ENCODE measurements around the gene AGRN.
"Not testable (repeated sequence)": the region's sequence is repeated elsewhere in the genome, so short reads cannot be mapped to it uniquely, and the experiment has no call there.

The AGRN gene

GRCh38 chr1:1005774-1006304 lies 14.1 kb upstream of the AGRN start:
- Histone ChIP-seq H3K27ac (ENCODE audit: low read length) (no peak overlapping the region), H3K36me3 (ENCODE audit: insufficient read depth, low read depth, low read length) (no peaks in the 10 kb centered on the region), H3K9me3 (ENCODE audit: insufficient read depth, low read depth, low read length) (no peaks in the 10 kb centered on the region), H3K9ac (ENCODE audit: low read depth, low read length) (no peak overlapping the region), H3K4me3 (ENCODE audit: low read length) (no peak overlapping the region), H3K4me1 (ENCODE audit: insufficient read depth, low read length) (peaks cover 7% of the 10 kb centered on the region; the same call in 1 of the 2 replicates), H3K27me3 (ENCODE audit: insufficient read depth, low read length) (peaks cover 55% of the 10 kb centered on the region)

DNA sequence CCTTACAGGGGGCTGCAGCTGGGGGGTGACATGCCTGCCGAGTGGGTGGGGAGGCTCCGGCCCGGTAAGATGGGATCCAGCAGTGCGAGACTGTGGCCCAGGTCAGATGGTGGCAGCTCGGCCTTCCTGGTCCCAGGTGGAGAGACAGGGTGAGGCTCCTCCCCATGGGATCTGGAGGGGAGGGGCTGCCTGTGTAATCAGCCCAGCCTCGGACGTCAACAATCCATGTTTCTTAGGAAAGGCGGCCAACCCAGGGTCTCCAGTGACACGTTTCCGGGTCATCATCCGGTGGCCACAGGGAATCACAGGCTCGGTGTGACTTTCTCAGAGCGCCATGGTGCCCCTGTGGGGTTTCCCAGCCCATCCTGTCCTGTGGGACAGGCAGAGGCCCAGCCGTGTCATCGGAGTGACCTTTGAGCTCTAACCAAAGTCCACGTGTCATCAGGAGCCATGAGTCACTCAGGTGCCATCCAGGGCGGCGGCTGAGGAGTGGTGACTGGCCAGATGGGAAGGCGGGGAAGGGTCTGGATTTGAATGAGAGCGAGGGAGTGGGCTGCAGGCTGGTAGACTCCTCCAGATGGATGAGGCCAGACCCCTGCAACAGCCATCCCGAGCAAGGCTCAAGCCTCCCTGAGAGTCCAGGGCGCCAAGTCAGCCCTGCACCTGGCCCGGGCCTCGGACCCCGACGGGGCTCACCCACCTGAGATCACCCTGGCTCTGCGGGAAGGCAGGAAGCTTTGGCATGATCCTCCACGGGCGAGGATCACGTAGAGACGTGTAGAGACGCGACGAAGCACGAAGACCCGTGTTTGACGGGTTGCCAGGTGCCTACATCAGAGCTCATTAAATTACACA lies 13.4 kb upstream of the AGRN start:
- H3K4me3 ChIP-seq (ENCODE audit: low read length) = no peak overlapping the region

GRCh38 chr1:1010131-1010530 lies 9.8 kb upstream of the AGRN start:
- not testable (repeated sequence) for H3K4me1 ChIP-seq (ENCODE audit: insufficient read depth, low read length); H3K9me3 ChIP-seq (ENCODE audit: insufficient read depth, low read depth, low read length); H3K27ac ChIP-seq (ENCODE audit: low read length); H3K36me3 ChIP-seq (ENCODE audit: insufficient read depth, low read depth, low read length); H3K4me3 ChIP-seq (ENCODE audit: low read length); H3K9ac ChIP-seq (ENCODE audit: low read depth, low read length)
- H3K27me3 ChIP-seq (ENCODE audit: insufficient read depth, low read length) = peaks cover 25% of the 10 kb centered on the region; the same call in 1 of the 2 replicates

More for the DNA sequence above, 13.4 kb upstream of the AGRN start:
- H3K4me1 ChIP-seq (ENCODE audit: insufficient read depth, low read length) = peaks cover 7% of the 10 kb centered on the region; the same call in 1 of the 2 replicates
- H3K9me3 ChIP-seq (ENCODE audit: insufficient read depth, low read depth, low read length) = no peaks in the 10 kb centered on the region
- peaks cover 48% of the 10 kb centered on the region for H3K27me3 ChIP-seq (ENCODE audit: insufficient read depth, low read length)
- H3K9ac ChIP-seq (ENCODE audit: low read depth, low read length) = no peak overlapping the region
- no peaks in the 10 kb centered on the region for H3K36me3 ChIP-seq (ENCODE audit: insufficient read depth, low read depth, low read length)
- H3K27ac ChIP-seq (ENCODE audit: low read length) = no peak overlapping the region

- Histone ChIP-seq H3K4me3 (ENCODE audit: low read length) (no peak overlapping the region), H3K9me3 (ENCODE audit: insufficient read depth, low read depth, low read length) (no peaks in the 10 kb centered on the region), H3K27ac (ENCODE audit: low read length) (no peak overlapping the region), H3K9ac (ENCODE audit: low read depth, low read length) (no peak overlapping the region), H3K27me3 (ENCODE audit: insufficient read depth, low read length) (peaks cover 21% of the 10 kb centered on the region; the same call in 1 of the 2 replicates), H3K4me1 (ENCODE audit: insufficient read depth, low read length) (peaks cover 9% of the 10 kb centered on the region; the same call in 1 of the 2 replicates), H3K36me3 (ENCODE audit: insufficient read depth, low read depth, low read length) (no peaks in the 10 kb centered on the region)
Observed at GRCh38 chr1:1011396-1011949, 8.4 kb upstream of the AGRN start.

DNA sequence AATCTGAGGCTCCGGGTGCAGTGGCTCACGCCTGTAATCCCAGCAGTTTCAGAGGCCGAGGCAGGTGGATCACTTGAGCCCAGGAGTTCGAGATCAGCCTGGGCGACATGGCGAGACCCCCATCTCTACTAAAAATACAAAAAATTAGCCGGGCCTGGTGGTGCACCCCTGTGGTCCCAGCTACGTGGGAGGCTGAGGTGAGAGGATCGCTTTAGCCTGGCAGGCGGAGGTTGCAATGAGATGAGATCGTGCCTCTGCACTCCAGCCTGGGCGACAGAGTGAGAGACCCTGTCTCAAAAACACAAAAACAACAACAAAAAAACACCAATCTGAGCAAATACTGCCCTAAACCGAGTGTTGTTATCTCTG lies 7.2 kb upstream of the AGRN start:
- H3K9ac ChIP-seq (ENCODE audit: low read depth, low read length) = peak overlapping the region; percentile 85; the same call in 1 of the 2 replicates
- H3K27me3 ChIP-seq (ENCODE audit: insufficient read depth, low read length) = peaks cover 17% of the 10 kb centered on the region; the same call in 1 of the 2 replicates
- H3K9me3 ChIP-seq (ENCODE audit: insufficient read depth, low read depth, low read length); H3K27ac ChIP-seq (ENCODE audit: low read length); H3K4me1 ChIP-seq (ENCODE audit: insufficient read depth, low read length); H3K36me3 ChIP-seq (ENCODE audit: insufficient read depth, low read depth, low read length): not testable (repeated sequence)
- peak overlapping the region; percentile 57 for H3K4me3 ChIP-seq (ENCODE audit: low read length)

- no peak within 1 kb of the TSS for H3K27ac ChIP-seq (ENCODE audit: low read length)
- peaks cover 9% of the 10 kb centered on the region; the same call in 1 of the 2 replicates for H3K4me1 ChIP-seq (ENCODE audit: insufficient read depth, low read length)
- H3K27me3 ChIP-seq (ENCODE audit: insufficient read depth, low read length) = peaks cover 13% of the 10 kb centered on the region; the same call in 1 of the 2 replicates
- no peaks in the 10 kb centered on the region for H3K9me3 ChIP-seq (ENCODE audit: insufficient read depth, low read depth, low read length)
- H3K4me3 ChIP-seq (ENCODE audit: low read length) = peak within 1 kb of the TSS; percentile 57
- no peaks in the 10 kb centered on the region for H3K36me3 ChIP-seq (ENCODE audit: insufficient read depth, low read depth, low read length)
- H3K9ac ChIP-seq (ENCODE audit: low read depth, low read length) = peak within 1 kb of the TSS; percentile 85; the same call in 1 of the 2 replicates
Observed at GRCh38 chr1:1013105-1013921, 6.6 kb upstream of the AGRN start, which contains the start of gene ISG15. Gene ISG15 (plus strand): TSS chr1:1013497. CDS start chr1:1013574, 77 bp downstream.

- Histone ChIP-seq H3K9me3 (ENCODE audit: insufficient read depth, low read depth, low read length) (no peaks in the 10 kb centered on the region), H3K36me3 (ENCODE audit: insufficient read depth, low read depth, low read length) (no peaks in the 10 kb centered on the region), H3K27ac (ENCODE audit: low read length) (no peak overlapping the region), H3K4me3 (ENCODE audit: low read length) (peak overlapping the region; percentile 57), H3K4me1 (ENCODE audit: insufficient read depth, low read length) (peaks cover 9% of the 10 kb centered on the region; the same call in 1 of the 2 replicates), H3K9ac (ENCODE audit: low read depth, low read length) (peak overlapping the region; percentile 85; the same call in 1 of the 2 replicates), H3K27me3 (ENCODE audit: insufficient read depth, low read length) (peaks cover 13% of the 10 kb centered on the region; the same call in 1 of the 2 replicates)
Observed at GRCh38 chr1:1013922-1014648, 5.8 kb upstream of the AGRN start.

- peaks cover 13% of the 10 kb centered on the region; the same call in 1 of the 2 replicates for H3K27me3 ChIP-seq (ENCODE audit: insufficient read depth, low read length)
- H3K36me3 ChIP-seq (ENCODE audit: insufficient read depth, low read depth, low read length) = no peaks in the 10 kb centered on the region
- peak overlapping the region; percentile 57; the same call in 1 of the 2 replicates for H3K4me3 ChIP-seq (ENCODE audit: low read length)
- H3K4me1 ChIP-seq (ENCODE audit: insufficient read depth, low read length) = peaks cover 9% of the 10 kb centered on the region; the same call in 1 of the 2 replicates
- H3K9ac ChIP-seq (ENCODE audit: low read depth, low read length) = peak overlapping the region; percentile 41; the same call in 1 of the 2 replicates
- H3K27ac ChIP-seq (ENCODE audit: low read length) = no peak overlapping the region
- H3K9me3 ChIP-seq (ENCODE audit: insufficient read depth, low read depth, low read length) = no peaks in the 10 kb centered on the region
Observed at GRCh38 chr1:1014799-1015681, 4.9 kb upstream of the AGRN start.

DNA sequence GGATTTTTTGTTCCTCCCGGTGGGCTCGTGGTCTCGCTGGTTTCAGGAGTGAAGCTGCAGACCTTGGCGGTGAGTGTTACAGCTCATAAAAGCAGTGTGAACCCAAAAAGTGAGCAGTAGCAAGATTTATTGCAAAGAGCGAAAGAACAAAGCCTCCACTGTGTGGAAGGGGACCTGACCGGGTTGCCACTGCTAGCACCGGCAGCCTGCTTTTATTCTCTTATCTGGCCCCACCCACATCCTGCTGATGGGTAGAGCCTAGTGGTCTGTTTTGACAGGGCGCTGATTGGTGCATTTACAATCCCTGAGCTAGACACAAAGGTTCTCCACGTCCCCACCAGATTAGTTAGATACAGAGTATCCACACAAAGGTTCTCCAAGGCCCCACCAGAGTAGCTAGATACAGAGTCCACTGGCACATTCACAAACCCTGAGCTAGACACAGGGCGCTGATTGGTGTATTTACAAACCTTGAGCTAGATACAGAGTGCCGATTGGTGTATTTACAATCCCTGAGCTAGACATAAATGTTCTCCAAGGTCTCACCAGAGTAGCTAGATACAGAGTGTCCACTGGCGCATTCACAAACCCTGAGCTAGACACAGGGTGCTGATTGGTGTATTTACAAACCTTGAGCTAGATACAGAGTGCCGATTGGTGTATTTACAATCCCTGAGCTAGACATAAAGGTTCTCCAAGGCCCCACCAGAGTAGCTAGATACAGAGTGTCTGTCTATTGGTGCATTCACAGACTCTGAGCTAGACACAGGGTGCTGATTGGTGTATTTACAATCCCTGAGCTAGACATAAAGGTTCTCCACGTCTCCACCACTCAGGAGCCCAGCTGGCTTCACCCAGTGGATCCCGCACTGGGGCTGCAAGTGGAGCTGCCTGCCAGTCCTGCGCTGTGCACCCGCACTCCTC lies 2.3 kb upstream of the AGRN start:
- not testable (repeated sequence) for H3K9ac ChIP-seq (ENCODE audit: low read depth, low read length); H3K36me3 ChIP-seq (ENCODE audit: insufficient read depth, low read depth, low read length); H3K9me3 ChIP-seq (ENCODE audit: insufficient read depth, low read depth, low read length); H3K27ac ChIP-seq (ENCODE audit: low read length); H3K4me3 ChIP-seq (ENCODE audit: low read length)
- Histone ChIP-seq H3K4me1 (ENCODE audit: insufficient read depth, low read length) (peaks cover 14% of the 10 kb centered on the region; the same call in 1 of the 2 replicates), H3K27me3 (ENCODE audit: insufficient read depth, low read length) (peaks cover 13% of the 10 kb centered on the region; the same call in 1 of the 2 replicates)

All from iPS-20b (cell line).